Activated naive CD4-positive, alpha-beta T cell treated with anti-CD3 and anti-CD28 coated beads for 36 hours (primary cell): ENCODE measurements around the gene SLC16A3. TPM values are rescaled to one million over a fixed set of nuclear protein-coding genes. Genes with fewer than 3 reads are reported as not detected.
A peak's percentile ranks its signal among the peaks of the same experiment; 100 is the strongest.
"Not testable (repeated sequence)": the region's sequence is repeated elsewhere in the genome, so short reads cannot be mapped to it uniquely, and the experiment has no call there.

ENCODE experiments used
- CTCF ChIA-PET: fragments of 350-600 bp; sonication (Branson Sonifier 250); formaldehyde crosslinking; loops from one replicate; lab custom pipeline; 2021; ENCODE audit warnings: antibody characterized with exemption; lab: Charles Lee
- DNase-seq: peaks from one replicate; pipeline ENCODE4 v3.0.0-alpha.2; 2020
- H3K27ac Mint-ChIP-seq: one replicate; pipeline ENCODE4 v1.8.0; 2021; ENCODE audit warnings: mild to moderate bottlenecking, mixed read lengths
- H3K27me3 Mint-ChIP-seq: one replicate; pipeline ENCODE4 v1.8.0; 2021; ENCODE audit warnings: low read depth, mixed read lengths
- H3K36me3 Mint-ChIP-seq: one replicate; pipeline ENCODE4 v1.8.0; 2021; ENCODE audit warnings: low read depth, mixed read lengths
- H3K4me1 Mint-ChIP-seq: one replicate; pipeline ENCODE4 v1.8.0; 2021; ENCODE audit warnings: low read depth, mixed read lengths
- H3K4me3 Mint-ChIP-seq: one replicate; pipeline ENCODE4 v1.8.0; 2021; ENCODE audit warnings: mild to moderate bottlenecking, moderate library complexity, mixed read lengths
- H3K9me3 Mint-ChIP-seq: one replicate; pipeline ENCODE4 v1.8.0; 2021; ENCODE audit warnings: mixed read lengths
- intact Hi-C: fragments of 100-400 bp; cut with micrococcal nuclease; formaldehyde crosslinking; loops from one replicate; pipeline ENCODE4 v1.15.1; 2023
- total RNA-seq, 2 experiments: library from RNA; stranded (reverse); gene quantifications; one replicate each; pipeline ENCODE4 v1.2.3, GENCODE V29; 2021

The SLC16A3 gene
- 10 to 100 TPM; 15.2 to 18.3 TPM for total RNA-seq

GRCh38 chr17:82228842-82229697 lies at the start of gene SLC16A3:
Gene SLC16A3, plus strand, starts transcription at chr17:82229042. Its CDS starts 6,967 bp downstream, at chr17:82236009.
- Mint-ChIP-seq H3K4me1 (peaks cover 12% of the 10 kb centered on the region), H3K4me3 (peak within 1 kb of the TSS; percentile 82), H3K27me3 (peaks cover 3% of the 10 kb centered on the region), H3K9me3 (no peaks in the 10 kb centered on the region), H3K27ac (peak within 1 kb of the TSS; percentile 50), H3K36me3 (no peaks in the 10 kb centered on the region)
- CTCF ChIA-PET, result interaction anchor here (1.3 kb wide), 2 partner anchors 10 to 23 kb away, joined by 3 to 5 read pairs; no protein-coding TSS in a partner anchor
- intact Hi-C loops, result no loop called here
- DNase-seq, result peak; percentile 39

GRCh38 chr17:82179412-82179811 lies 49.4 kb upstream of the SLC16A3 start:
- no peaks in the 10 kb centered on the region for H3K9me3 Mint-ChIP-seq
- DNase-seq, result no peak
- intact Hi-C loops, result no loop called here
- H3K36me3 Mint-ChIP-seq, result peaks cover 4% of the 10 kb centered on the region
- H3K27ac Mint-ChIP-seq, result no peak overlapping the region
- H3K4me1 Mint-ChIP-seq, result no peaks in the 10 kb centered on the region
- H3K4me3 Mint-ChIP-seq, result no peak overlapping the region
- CTCF ChIA-PET, result interaction anchor here (1.0 kb wide), 1 partner anchor 25 kb away, joined by 3 read pairs; no protein-coding TSS in a partner anchor
- H3K27me3 Mint-ChIP-seq, result no peaks in the 10 kb centered on the region

- Mint-ChIP-seq H3K4me1 (no peaks in the 10 kb centered on the region), H3K36me3 (peaks cover 6% of the 10 kb centered on the region), H3K4me3 (no peak overlapping the region), H3K9me3 (no peaks in the 10 kb centered on the region), H3K27ac (no peak overlapping the region), H3K27me3 (no peaks in the 10 kb centered on the region)
- DNase-seq, result no peak
- CTCF ChIA-PET, result no interaction called here
- intact Hi-C loops, result no loop called here
Observed at GRCh38 chr17:82179946-82180475, 48.8 kb upstream of the SLC16A3 start.

- intact Hi-C loops, result no loop called here
- Mint-ChIP-seq H3K36me3 (peaks cover 9% of the 10 kb centered on the region), H3K9me3 (no peaks in the 10 kb centered on the region), H3K4me1 (no peaks in the 10 kb centered on the region), H3K27ac (no peak overlapping the region), H3K4me3 (no peak overlapping the region), H3K27me3 (no peaks in the 10 kb centered on the region)
- CTCF ChIA-PET, result interaction anchor here (0.7 kb wide), 1 partner anchor 11 kb away, joined by 3 read pairs; no protein-coding TSS in a partner anchor
- no peak for DNase-seq
Observed at GRCh38 chr17:82180776-82181528, 47.9 kb upstream of the SLC16A3 start.

GRCh38 chr17:82184761-82185160 lies 44.1 kb upstream of the SLC16A3 start:
- H3K36me3 Mint-ChIP-seq, result peaks cover 14% of the 10 kb centered on the region
- no peak overlapping the region for H3K4me3 Mint-ChIP-seq
- H3K27ac Mint-ChIP-seq, result no peak overlapping the region
- intact Hi-C loops, result no loop called here
- H3K4me1 Mint-ChIP-seq, result no peaks in the 10 kb centered on the region
- CTCF ChIA-PET, result interaction anchor here (0.7 kb wide), 1 partner anchor 51 kb away, joined by 4 read pairs; no protein-coding TSS in a partner anchor
- no peak for DNase-seq
- H3K27me3 Mint-ChIP-seq, result no peaks in the 10 kb centered on the region
- no peaks in the 10 kb centered on the region for H3K9me3 Mint-ChIP-seq

- intact Hi-C loops, result no loop called here
- Mint-ChIP-seq H3K27ac (no peak overlapping the region), H3K4me3 (no peak overlapping the region), H3K27me3 (no peaks in the 10 kb centered on the region), H3K9me3 (no peaks in the 10 kb centered on the region), H3K4me1 (no peaks in the 10 kb centered on the region), H3K36me3 (peaks cover 13% of the 10 kb centered on the region)
- no peak for DNase-seq
- CTCF ChIA-PET, result no interaction called here
Observed at GRCh38 chr17:82186221-82186620, 42.6 kb upstream of the SLC16A3 start.

- CTCF ChIA-PET, result interaction anchor here (1.0 to 1.1 kb wide), 2 partner anchors 30 to 132 kb away, joined by 3 read pairs; no protein-coding TSS in a partner anchor
- no peaks in the 10 kb centered on the region for H3K4me1 Mint-ChIP-seq
Observed at GRCh38 chr17:82187500-82187899, 41.3 kb upstream of the SLC16A3 start.

GRCh38 chr17:82188001-82188961 lies 40.6 kb upstream of the SLC16A3 start:
- Mint-ChIP-seq H3K9me3 (no peaks in the 10 kb centered on the region), H3K36me3 (peaks cover 16% of the 10 kb centered on the region), H3K27me3 (no peaks in the 10 kb centered on the region), H3K4me1 (no peaks in the 10 kb centered on the region), H3K27ac (no peak overlapping the region), H3K4me3 (no peak overlapping the region)
- CTCF ChIA-PET, result interaction anchor here (1.0 kb wide), 1 partner anchor 133 kb away, joined by 3 read pairs; no protein-coding TSS in a partner anchor
- DNase-seq, result no peak
- intact Hi-C loops, result no loop called here

More at GRCh38 chr17:82187500-82187899, 41.3 kb upstream of the SLC16A3 start:
- no peak for DNase-seq
- H3K27me3 Mint-ChIP-seq, result no peaks in the 10 kb centered on the region
- no peaks in the 10 kb centered on the region for H3K9me3 Mint-ChIP-seq
- H3K27ac Mint-ChIP-seq, result no peak overlapping the region
- H3K4me3 Mint-ChIP-seq, result no peak overlapping the region
- intact Hi-C loops, result no loop called here
- H3K36me3 Mint-ChIP-seq, result peaks cover 11% of the 10 kb centered on the region

- H3K4me1 Mint-ChIP-seq, H3K9me3 Mint-ChIP-seq, CTCF ChIA-PET, H3K27me3 Mint-ChIP-seq, H3K4me3 Mint-ChIP-seq, intact Hi-C loops, H3K27ac Mint-ChIP-seq, DNase-seq: not testable (repeated sequence)
- peaks cover 30% of the 10 kb centered on the region for H3K36me3 Mint-ChIP-seq
Observed at GRCh38 chr17:82193050-82193449, 35.8 kb upstream of the SLC16A3 start.

- no peak for DNase-seq
- intact Hi-C loops, result no loop called here
- Mint-ChIP-seq H3K27ac (no peak overlapping the region), H3K27me3 (no peaks in the 10 kb centered on the region), H3K4me1 (peaks cover 10% of the 10 kb centered on the region), H3K4me3 (no peak overlapping the region), H3K36me3 (peaks cover 35% of the 10 kb centered on the region), H3K9me3 (no peaks in the 10 kb centered on the region)
- CTCF ChIA-PET, result no interaction called here
Observed at GRCh38 chr17:82193520-82194220, 35.2 kb upstream of the SLC16A3 start.

GRCh38 chr17:82194765-82195164 lies 34.1 kb upstream of the SLC16A3 start:
- CTCF ChIA-PET, result interaction anchor here (0.7 kb wide), 1 partner anchor 12 kb away, joined by 3 read pairs; no protein-coding TSS in a partner anchor
- Mint-ChIP-seq H3K27me3 (no peaks in the 10 kb centered on the region), H3K27ac (no peak overlapping the region), H3K4me3 (no peak overlapping the region), H3K36me3 (peaks cover 36% of the 10 kb centered on the region), H3K9me3 (no peaks in the 10 kb centered on the region), H3K4me1 (peaks cover 19% of the 10 kb centered on the region)
- intact Hi-C loops, result no loop called here
- no peak for DNase-seq
